Measurements from ENCODE around the gene GNAL.
A peak's percentile ranks its signal among the peaks of the same experiment; 100 is the strongest.

GRCh38 chr18:11840493-11840892 is 151.4 kb downstream of the GNAL start:
- TF ChIP-seq, protein P1, sequence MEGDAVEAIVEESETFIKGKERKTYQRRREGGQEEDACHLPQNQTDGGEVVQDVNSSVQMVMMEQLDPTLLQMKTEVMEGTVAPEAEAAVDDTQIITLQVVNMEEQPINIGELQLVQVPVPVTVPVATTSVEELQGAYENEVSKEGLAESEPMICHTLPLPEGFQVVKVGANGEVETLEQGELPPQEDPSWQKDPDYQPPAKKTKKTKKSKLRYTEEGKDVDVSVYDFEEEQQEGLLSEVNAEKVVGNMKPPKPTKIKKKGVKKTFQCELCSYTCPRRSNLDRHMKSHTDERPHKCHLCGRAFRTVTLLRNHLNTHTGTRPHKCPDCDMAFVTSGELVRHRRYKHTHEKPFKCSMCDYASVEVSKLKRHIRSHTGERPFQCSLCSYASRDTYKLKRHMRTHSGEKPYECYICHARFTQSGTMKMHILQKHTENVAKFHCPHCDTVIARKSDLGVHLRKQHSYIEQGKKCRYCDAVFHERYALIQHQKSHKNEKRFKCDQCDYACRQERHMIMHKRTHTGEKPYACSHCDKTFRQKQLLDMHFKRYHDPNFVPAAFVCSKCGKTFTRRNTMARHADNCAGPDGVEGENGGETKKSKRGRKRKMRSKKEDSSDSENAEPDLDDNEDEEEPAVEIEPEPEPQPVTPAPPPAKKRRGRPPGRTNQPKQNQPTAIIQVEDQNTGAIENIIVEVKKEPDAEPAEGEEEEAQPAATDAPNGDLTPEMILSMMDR (conservative IDR thresholded peaks at IDR 0.05; ENCODE audit: low read depth in 2 of 2) = peak in 1 of 2 experiments; percentile 17; a peak in 1 of 4 replicates
- TF ChIP-seq POLR2AphosphoS5 (IDR thresholded peaks at IDR 0.05; ENCODE audit: low read depth) (no peak), STAT1 (IDR thresholded peaks at IDR 0.05; ENCODE audit: unreplicated experiment) (no peak), EZH2 (IDR thresholded peaks at IDR 0.05; ENCODE audit: low read depth, unreplicated experiment) (no peak), CREB1 (CRISPR knock-in tag; IDR thresholded peaks at IDR 0.05; ENCODE audit: low read depth) (no peak), REST (IDR thresholded peaks at IDR 0.05; ENCODE audit: unreplicated experiment) (no peak), ETS1 (IDR thresholded peaks at IDR 0.05) (no peak), EZH2phosphoT487 (IDR thresholded peaks at IDR 0.05; ENCODE audit: unreplicated experiment) (no peak), NANOG (IDR thresholded peaks at IDR 0.05; ENCODE audit: borderline replicate concordance) (no peak)

Data from GM23338 (cell line).